SK-N-SH treated with all-trans-retinoic acid at 6 μM for 48 hours (cell line): ENCODE measurements around the gene USE1.

Source experiments
- ATAC-seq: fragments of 200-7000 bp; cut with Tn5 transposase; 3 replicates; pipeline ENCODE4 v1.9.1; 2020; ENCODE audit warnings: mild to moderate bottlenecking, moderate library complexity
- ARNTL ChIP-seq: fragments of 450-650 bp; formaldehyde crosslinking; IDR thresholded peaks from 2 replicates; pipeline ENCODE4 v1.5.0; 2020; ENCODE audit warnings: low read depth, mild to moderate bottlenecking, moderate library complexity, borderline replicate concordance
- BACH2 ChIP-seq: fragments of 250-450 bp; sonication (Bioruptor Pico); IDR thresholded peaks from 2 replicates; pipeline ENCODE4 v1.9.0; 2021; ENCODE audit warnings: mild to moderate bottlenecking, borderline replicate concordance
- CSDC2 ChIP-seq: fragments of 250-450 bp; sonication (Bioruptor Pico); IDR thresholded peaks from 2 replicates; pipeline ENCODE4 v1.5.0; 2020; ENCODE audit warnings: mild to moderate bottlenecking, moderate library complexity
- GLIS3 ChIP-seq: fragments of 250-450 bp; sonication (Bioruptor Pico); IDR thresholded peaks from 2 replicates; pipeline ENCODE4 v1.5.0; 2020; ENCODE audit warnings: mild to moderate bottlenecking, moderate library complexity
- ISL1 ChIP-seq: fragments of 250-450 bp; sonication (Bioruptor Pico); IDR thresholded peaks from 2 replicates; pipeline ENCODE4 v2.1.2; 2022; ENCODE audit warnings: mild to moderate bottlenecking, moderate library complexity
- OSR1 ChIP-seq: fragments of 250-450 bp; sonication (Bioruptor Pico); IDR thresholded peaks from 2 replicates; pipeline ENCODE4 v1.8.0; 2022; ENCODE audit warnings: moderate library complexity, mild to moderate bottlenecking, inconsistent platforms
- PPARA ChIP-seq: fragments of 250-450 bp; sonication (Bioruptor Pico); IDR thresholded peaks from 2 replicates; pipeline ENCODE4 v1.5.0; 2020; ENCODE audit warnings: mild to moderate bottlenecking, borderline replicate concordance
- RARB ChIP-seq: fragments of 250-450 bp; sonication (Bioruptor Pico); IDR thresholded peaks from 2 replicates; pipeline ENCODE4 v1.8.0; 2021; ENCODE audit warnings: mild to moderate bottlenecking, moderate library complexity
- SNAI2 ChIP-seq: fragments of 250-450 bp; sonication (Bioruptor Pico); IDR thresholded peaks from 2 replicates; pipeline ENCODE4 v1.5.0; 2020; ENCODE audit warnings: mild to moderate bottlenecking, moderate library complexity
- TCF4 ChIP-seq: fragments of 250-450 bp; sonication (Bioruptor Pico); IDR thresholded peaks from 2 replicates; pipeline ENCODE4 v1.8.0; 2021; ENCODE audit warnings: mild to moderate bottlenecking, moderate library complexity, borderline replicate concordance
- ZC3H10 ChIP-seq: fragments of 250-450 bp; sonication (Bioruptor Pico); IDR thresholded peaks from 2 replicates; pipeline ENCODE4 v1.5.1; 2021; ENCODE audit warnings: mild to moderate bottlenecking, moderate library complexity
- ZFP30 ChIP-seq: fragments of 450-650 bp; formaldehyde crosslinking; IDR thresholded peaks from 2 replicates; pipeline ENCODE4 v1.5.0; 2022; ENCODE audit warnings: mild to moderate bottlenecking, moderate library complexity
- ZNF565 ChIP-seq: fragments of 450-650 bp; formaldehyde crosslinking; conservative IDR thresholded peaks from 2 replicates; pipeline ENCODE4 v1.5.0; 2020; ENCODE audit warnings: low read depth, mild to moderate bottlenecking, moderate library complexity
- ZNF70 ChIP-seq: fragments of 450-650 bp; formaldehyde crosslinking; IDR thresholded peaks from 2 replicates; pipeline ENCODE4 v1.5.0; 2020; ENCODE audit warnings: mild to moderate bottlenecking, moderate library complexity
- ZNF8 ChIP-seq: fragments of 450-650 bp; formaldehyde crosslinking; IDR thresholded peaks from 2 replicates; pipeline ENCODE4 v1.5.0; 2020; ENCODE audit warnings: mild to moderate bottlenecking, moderate library complexity
- TF ChIP-seq, protein P1 (sequence below): fragments of 250-450 bp; sonication (Bioruptor Pico); IDR thresholded peaks from 2 replicates; pipeline ENCODE4 v1.5.0; 2020; ENCODE audit warnings: mild to moderate bottlenecking, moderate library complexity
- TF ChIP-seq, protein P2 (sequence below): fragments of 250-450 bp; sonication (Bioruptor Pico); IDR thresholded peaks from 2 replicates; pipeline ENCODE4 v1.8.0; 2020; ENCODE audit warnings: mild to moderate bottlenecking, moderate library complexity, borderline replicate concordance
- TF ChIP-seq, protein P3 (sequence below): fragments of 250-450 bp; sonication (Bioruptor Pico); IDR thresholded peaks from 2 replicates; pipeline ENCODE4 v1.5.1; 2020; ENCODE audit warnings: low read depth, mild to moderate bottlenecking, moderate library complexity
- TF ChIP-seq, protein P4 (sequence below): fragments of 250-450 bp; sonication (Bioruptor Pico); IDR thresholded peaks from 2 replicates; pipeline ENCODE4 v1.8.0; 2021; ENCODE audit warnings: low read depth, mild to moderate bottlenecking, moderate library complexity, borderline replicate concordance

Gene USE1

DNA sequence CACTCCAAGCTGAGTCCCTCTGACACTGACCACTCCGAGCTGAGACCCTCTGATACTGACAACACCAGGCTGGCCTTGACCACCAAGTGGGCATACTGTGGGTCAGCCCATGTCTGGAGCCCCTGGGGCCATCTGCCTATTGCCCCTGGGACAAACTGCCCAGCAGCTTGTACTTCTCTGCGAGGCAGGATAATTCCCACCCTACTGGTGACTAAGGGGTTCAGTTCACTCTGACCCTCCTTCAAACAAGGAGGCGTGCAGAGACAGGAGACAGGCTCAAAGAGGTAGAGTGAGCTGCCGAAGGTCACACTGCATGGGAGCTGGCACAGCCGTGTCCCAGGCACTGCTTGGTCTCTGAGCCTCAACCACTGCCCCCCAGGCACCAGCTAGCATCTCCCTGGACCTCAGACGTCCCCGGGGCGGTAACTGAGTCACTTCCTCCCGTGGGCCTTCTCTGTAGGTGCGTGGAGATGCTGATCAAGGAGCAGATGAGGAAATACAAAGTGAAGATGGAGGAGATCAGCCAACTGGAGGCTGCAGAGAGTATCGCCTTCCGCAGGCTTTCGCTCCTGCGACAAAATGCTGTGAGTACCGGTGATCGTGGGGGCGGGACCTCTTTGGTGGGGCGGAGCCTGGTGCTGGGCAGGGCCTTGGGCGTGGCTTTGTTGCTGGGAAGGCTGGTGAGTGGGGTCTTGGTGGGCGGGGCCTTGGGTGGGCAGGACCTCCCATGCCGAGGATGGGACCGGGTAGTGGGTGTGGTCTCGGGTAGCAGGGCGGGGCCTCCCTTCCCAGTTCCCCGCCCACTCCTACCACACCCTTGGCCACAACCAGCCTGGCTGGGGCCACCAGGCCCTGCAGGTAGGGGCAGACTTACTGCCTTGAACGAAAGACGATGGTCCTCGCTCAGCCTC, 5.8 kb upstream of the USE1 start:
- peak; percentile 53 for ATAC-seq
- TF ChIP-seq BACH2 (no peak), ARNTL (CRISPR knock-in tag) (no peak), CSDC2 (CRISPR knock-in tag) (no peak)
- TF ChIP-seq, protein P1, sequence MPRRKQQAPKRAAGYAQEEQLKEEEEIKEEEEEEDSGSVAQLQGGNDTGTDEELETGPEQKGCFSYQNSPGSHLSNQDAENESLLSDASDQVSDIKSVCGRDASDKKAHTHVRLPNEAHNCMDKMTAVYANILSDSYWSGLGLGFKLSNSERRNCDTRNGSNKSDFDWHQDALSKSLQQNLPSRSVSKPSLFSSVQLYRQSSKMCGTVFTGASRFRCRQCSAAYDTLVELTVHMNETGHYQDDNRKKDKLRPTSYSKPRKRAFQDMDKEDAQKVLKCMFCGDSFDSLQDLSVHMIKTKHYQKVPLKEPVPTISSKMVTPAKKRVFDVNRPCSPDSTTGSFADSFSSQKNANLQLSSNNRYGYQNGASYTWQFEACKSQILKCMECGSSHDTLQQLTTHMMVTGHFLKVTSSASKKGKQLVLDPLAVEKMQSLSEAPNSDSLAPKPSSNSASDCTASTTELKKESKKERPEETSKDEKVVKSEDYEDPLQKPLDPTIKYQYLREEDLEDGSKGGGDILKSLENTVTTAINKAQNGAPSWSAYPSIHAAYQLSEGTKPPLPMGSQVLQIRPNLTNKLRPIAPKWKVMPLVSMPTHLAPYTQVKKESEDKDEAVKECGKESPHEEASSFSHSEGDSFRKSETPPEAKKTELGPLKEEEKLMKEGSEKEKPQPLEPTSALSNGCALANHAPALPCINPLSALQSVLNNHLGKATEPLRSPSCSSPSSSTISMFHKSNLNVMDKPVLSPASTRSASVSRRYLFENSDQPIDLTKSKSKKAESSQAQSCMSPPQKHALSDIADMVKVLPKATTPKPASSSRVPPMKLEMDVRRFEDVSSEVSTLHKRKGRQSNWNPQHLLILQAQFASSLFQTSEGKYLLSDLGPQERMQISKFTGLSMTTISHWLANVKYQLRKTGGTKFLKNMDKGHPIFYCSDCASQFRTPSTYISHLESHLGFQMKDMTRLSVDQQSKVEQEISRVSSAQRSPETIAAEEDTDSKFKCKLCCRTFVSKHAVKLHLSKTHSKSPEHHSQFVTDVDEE (CRISPR knock-in tag) = no peak

DNA sequence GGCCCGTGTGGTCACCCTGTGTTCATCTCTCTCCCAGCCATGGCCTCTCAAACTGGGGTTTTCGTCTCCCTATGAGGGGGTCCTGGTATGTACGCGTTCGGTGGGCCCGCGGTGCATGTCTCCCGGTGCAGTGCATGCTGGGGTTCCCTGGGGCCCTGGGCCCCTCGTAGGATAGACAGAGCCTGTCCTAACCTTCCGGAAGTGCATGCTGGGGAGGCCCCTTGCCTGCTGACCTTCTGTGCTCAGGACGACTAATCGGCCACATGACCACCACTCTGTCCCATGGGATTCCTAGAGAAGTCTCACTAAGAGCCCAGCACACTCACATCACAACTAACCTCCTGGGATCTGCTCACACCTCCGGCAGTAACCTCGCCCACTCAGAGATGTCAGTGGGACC, 4.9 kb upstream of the USE1 start:
- TF ChIP-seq ZC3H10 (CRISPR knock-in tag) (no peak), ZNF8 (CRISPR knock-in tag) (no peak), SNAI2 (CRISPR knock-in tag) (no peak), CSDC2 (CRISPR knock-in tag) (no peak), PPARA (CRISPR knock-in tag) (no peak), GLIS3 (no peak), RARB (no peak), OSR1 (CRISPR knock-in tag) (no peak), ZFP30 (no peak), ZNF565 (CRISPR knock-in tag) (no peak), ISL1 (CRISPR knock-in tag) (no peak), TCF4 (no peak)
- TF ChIP-seq, protein P2, sequence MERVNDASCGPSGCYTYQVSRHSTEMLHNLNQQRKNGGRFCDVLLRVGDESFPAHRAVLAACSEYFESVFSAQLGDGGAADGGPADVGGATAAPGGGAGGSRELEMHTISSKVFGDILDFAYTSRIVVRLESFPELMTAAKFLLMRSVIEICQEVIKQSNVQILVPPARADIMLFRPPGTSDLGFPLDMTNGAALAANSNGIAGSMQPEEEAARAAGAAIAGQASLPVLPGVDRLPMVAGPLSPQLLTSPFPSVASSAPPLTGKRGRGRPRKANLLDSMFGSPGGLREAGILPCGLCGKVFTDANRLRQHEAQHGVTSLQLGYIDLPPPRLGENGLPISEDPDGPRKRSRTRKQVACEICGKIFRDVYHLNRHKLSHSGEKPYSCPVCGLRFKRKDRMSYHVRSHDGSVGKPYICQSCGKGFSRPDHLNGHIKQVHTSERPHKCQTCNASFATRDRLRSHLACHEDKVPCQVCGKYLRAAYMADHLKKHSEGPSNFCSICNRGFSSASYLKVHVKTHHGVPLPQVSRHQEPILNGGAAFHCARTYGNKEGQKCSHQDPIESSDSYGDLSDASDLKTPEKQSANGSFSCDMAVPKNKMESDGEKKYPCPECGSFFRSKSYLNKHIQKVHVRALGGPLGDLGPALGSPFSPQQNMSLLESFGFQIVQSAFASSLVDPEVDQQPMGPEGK (CRISPR knock-in tag) = no peak
- TF ChIP-seq, protein P1 (CRISPR knock-in tag) = no peak
- TF ChIP-seq, protein P3, sequence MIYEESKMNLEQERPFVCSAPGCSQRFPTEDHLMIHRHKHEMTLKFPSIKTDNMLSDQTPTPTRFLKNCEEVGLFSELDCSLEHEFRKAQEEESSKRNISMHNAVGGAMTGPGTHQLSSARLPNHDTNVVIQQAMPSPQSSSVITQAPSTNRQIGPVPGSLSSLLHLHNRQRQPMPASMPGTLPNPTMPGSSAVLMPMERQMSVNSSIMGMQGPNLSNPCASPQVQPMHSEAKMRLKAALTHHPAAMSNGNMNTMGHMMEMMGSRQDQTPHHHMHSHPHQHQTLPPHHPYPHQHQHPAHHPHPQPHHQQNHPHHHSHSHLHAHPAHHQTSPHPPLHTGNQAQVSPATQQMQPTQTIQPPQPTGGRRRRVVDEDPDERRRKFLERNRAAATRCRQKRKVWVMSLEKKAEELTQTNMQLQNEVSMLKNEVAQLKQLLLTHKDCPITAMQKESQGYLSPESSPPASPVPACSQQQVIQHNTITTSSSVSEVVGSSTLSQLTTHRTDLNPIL (CRISPR knock-in tag) = no peak
- ATAC-seq = no peak

DNA sequence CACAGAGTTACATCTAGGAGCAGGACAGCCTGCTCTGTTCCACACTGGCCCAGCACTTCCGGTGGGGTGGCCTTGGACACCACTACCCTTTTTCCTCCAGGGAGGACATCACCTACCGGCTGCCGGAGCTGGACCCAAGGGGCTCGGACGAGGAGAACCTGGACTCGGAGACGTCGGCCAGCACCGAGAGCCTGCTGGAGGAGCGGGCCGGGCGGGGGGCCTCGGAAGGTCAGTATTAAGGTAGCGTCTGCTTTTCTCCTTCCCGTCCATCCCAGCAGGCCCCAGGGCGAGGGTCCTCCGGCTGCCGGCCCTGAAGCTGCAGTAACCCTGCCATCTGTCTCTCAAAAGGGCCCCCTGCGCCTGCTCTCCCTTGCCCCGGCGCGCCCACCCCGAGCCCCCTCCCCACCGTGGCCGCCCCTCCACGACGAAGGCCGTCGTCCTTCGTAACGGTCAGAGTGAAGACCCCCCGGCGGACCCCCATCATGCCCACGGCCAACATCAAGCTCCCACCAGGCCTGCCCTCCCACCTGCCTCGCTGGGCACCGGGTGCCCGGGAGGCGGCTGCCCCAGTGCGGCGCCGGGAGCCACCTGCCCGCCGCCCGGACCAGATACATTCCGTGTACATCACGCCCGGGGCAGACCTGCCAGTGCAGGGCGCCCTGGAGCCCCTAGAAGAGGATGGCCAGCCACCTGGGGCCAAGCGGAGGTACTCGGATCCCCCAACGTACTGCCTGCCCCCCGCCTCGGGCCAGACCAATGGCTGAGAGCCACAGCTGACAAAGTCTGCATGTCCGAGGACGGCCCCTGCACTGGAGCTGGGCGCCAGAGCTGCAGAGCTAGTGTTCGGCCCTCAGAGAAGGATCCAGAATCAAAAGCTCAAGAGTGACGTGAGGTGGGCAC, 3.4 kb upstream of the USE1 start:
- TF ChIP-seq OSR1 (CRISPR knock-in tag) = no peak
- TF ChIP-seq, all 23 proteins: peak for 0
- ATAC-seq = no peak

DNA sequence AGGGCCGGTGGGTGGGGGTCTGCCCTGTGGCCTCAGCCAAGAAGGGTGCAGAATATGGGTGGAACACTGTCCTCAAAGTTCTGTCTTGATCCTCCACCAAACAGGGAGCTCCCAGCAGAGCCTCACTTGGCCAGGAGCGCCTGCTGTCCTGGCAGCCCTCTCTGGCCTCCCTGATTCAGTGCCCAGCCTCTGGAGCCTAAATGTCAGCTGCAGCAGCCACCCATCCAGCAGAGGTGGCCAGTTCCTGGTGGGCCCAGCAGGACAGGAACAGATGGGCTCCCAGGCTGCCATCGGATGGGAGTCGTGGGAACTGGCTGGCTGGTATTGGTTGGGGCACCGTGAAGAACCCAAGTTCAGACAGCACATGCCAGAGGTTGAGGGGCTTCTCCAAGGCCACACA, 1.8 kb upstream of the USE1 start:
- ATAC-seq = no peak
- TF ChIP-seq ZC3H10 (CRISPR knock-in tag) = no peak
- no peak for TF ChIP-seq ISL1 (CRISPR knock-in tag)
- no peak for TF ChIP-seq SNAI2 (CRISPR knock-in tag)
- no peak for TF ChIP-seq TCF4
- TF ChIP-seq, protein P1 (CRISPR knock-in tag) = no peak
- TF ChIP-seq, protein P4, sequence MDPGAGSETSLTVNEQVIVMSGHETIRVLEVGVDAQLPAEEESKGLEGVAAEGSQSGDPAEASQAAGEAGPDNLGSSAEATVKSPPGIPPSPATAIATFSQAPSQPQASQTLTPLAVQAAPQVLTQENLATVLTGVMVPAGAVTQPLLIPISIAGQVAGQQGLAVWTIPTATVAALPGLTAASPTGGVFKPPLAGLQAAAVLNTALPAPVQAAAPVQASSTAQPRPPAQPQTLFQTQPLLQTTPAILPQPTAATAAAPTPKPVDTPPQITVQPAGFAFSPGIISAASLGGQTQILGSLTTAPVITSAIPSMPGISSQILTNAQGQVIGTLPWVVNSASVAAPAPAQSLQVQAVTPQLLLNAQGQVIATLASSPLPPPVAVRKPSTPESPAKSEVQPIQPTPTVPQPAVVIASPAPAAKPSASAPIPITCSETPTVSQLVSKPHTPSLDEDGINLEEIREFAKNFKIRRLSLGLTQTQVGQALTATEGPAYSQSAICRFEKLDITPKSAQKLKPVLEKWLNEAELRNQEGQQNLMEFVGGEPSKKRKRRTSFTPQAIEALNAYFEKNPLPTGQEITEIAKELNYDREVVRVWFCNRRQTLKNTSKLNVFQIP (CRISPR knock-in tag) = no peak
- no peak for TF ChIP-seq CSDC2 (CRISPR knock-in tag)
- TF ChIP-seq ZNF70 = no peak
- TF ChIP-seq ZFP30 = no peak
- TF ChIP-seq RARB = no peak
- TF ChIP-seq ZNF565 (CRISPR knock-in tag) = no peak
